GDM1 (cell line): ENCODE measurements around the gene FUT8.

Experiments used
- DNase-seq: peaks from one replicate; lab custom pipeline; 2025; lab: John Stamatoyannopoulos, UW

FUT8 gene

DNA sequence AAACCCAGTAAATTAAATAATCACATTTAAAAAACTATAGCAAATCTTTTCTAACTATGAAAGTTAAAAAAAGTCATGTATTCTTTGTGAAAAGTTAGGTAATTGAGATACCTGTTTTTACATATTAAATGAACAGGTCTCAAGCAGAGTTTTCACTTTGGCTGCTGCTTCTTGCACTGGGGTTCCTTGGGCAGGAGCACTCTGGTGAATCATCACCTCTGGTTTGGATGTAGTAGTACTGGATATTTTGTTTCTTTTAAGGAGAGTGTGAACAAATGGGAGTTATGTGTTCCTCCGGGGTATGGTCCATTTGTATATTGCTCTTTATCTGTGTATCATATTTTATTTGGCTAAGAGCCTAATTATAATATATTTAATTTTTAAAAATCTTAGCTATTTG is 82.7 kb downstream of the FUT8 start:
- no peak for DNase-seq

DNA sequence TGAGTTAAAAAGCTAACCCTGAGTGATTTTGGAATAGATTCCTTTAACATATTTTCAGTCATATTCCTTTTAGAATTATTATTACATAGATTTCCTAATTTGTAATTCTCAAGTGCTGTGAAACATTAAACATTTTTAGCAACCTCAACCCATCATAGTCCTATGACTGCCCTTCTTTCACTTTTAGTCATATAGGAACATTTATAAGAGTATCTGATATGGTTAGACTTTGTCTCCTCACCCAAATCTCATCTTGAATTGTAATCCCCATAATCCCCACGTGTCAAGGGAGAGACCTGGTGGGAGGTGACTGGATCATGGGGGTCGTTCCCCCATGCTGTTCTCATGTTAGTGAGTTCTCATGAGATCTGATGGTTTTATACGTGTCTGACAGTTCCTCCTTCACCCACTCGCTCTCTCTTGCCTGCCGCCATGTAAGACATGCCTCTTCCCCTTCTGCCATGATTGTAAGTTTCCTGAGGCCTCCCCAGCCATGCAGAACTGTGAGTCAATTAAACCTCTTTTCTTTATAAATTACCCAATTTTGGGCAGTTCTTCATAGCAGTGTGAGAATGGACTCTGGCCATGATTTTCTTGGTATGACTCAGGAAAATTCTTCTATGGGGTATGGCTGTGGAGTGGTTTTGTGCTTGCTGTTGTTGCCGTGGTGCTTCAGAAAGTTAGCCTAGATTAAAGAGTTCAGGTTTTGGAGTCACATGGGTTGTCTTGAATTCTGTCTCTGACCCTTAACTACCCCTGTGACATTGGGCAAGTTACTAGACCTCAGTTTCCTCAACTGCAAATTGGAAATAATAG is 83.9 kb downstream of the FUT8 start:
- DNase-seq = no peak

DNA sequence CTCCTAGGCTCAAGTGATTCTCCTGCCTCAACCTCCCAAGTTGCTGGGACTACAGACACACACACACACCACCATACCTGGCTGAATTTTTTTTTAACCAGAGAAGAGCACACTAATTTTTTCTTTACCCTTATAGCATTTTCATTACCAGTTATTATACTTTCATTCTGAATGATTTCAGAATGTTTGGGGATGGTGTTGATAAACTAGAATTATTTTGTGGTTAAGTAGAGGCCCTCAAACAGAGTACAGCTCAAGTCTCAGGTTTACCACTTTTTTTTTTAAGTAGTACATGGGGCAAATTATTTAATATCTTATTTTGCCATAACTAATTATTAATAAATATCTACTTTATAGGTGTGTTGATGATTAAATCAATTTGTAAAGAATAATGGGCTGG is 86.6 kb downstream of the FUT8 start:
- no peak for DNase-seq

DNA sequence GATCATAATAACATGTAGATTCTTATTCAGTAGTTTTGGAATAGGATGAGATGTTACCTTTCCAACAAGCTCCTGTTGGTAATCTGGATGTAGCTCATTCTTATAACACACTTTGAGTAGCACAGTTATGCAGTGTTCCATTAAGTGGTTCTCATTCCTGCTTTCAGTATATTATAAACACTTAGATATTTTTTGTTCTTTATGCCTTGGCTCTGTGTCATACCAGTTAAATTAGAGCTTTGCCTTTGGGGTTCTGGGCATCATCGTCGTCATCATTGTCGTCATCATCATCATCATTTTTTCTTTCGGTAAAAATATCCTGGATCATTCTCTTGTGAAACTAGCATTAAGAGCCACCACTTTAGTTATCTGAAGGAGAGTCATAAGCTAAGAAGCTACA is 87.5 kb downstream of the FUT8 start:
- DNase-seq = no peak

DNA sequence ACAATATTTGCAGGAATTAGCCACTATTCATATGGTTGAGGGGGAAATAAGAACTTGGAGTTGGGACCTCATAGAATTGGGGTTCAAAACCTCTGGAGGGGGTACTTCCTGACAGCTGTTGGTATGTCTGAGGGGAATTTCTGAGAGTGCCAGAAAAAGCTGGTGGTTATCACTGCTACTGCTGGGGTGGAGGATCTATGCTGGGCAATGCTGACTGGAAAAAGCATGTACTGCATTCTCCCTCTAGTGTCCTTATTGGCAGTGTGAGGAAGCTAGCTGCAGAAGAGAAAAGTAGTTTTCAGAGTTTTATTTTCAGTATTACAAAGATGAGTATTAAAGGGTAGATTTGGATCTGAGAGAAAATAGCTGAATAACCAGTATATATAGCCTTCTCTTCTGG is 88.8 kb downstream of the FUT8 start:
- no peak for DNase-seq

DNA sequence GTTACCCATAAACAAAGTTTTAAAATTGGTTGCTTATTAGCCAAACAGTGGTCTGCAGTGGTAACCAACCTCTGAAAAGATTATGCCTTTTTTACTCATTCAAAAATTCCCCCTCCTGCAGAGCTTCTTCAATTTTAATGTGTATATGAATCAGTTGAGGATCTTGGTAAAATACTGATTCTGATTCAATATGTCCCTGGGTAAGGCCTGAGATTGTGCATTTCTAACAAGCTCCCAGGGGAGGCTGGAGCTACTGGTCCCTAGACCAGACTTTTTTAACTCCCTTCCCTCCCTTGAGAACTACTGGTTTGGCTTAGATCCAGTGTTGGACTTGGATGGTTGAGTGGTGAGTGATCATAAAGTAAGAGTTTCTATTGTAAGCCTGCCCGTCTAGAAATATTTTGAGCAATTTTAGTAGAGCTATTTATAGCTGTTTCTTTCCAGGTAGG is 90.2 kb downstream of the FUT8 start:
- DNase-seq = no peak

DNA sequence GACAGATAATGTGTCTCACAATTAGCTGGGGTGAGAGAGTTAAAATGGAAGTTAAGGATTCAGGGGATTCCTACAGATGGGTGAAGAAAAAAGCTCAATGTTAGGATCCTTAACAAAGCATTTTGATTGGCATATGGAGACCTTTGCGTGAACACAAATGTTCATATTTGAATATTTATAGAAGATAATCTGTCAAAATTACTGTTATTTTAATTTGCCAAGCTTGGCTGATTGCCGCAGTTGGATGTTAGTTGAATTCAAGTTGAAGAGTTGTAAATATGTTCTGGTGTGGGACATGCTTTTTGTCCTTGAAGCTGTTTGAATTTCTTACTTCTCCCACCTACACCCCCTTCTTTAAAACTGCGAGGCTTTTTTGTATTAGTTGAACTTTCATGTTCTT is 91.2 kb downstream of the FUT8 start:
- no peak for DNase-seq

DNA sequence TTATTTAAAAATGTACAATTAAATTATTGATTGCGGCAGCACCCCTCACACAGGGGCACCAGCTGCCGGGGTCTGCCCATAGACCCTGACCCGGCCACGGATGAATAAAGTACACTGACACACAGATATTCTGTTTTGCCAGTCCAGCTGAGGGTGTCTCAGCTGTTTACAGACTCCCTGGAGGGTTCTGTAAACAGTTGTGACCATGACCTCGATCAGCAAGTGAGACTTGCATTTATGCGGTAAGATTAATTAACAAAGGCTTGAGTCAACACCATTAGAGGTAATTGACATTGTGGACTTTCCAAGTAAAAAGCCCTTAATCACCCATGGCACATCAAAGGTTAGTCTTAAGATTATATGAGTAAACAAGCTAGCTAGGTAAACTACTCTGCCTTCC is 94.3 kb downstream of the FUT8 start:
- DNase-seq = no peak

DNA sequence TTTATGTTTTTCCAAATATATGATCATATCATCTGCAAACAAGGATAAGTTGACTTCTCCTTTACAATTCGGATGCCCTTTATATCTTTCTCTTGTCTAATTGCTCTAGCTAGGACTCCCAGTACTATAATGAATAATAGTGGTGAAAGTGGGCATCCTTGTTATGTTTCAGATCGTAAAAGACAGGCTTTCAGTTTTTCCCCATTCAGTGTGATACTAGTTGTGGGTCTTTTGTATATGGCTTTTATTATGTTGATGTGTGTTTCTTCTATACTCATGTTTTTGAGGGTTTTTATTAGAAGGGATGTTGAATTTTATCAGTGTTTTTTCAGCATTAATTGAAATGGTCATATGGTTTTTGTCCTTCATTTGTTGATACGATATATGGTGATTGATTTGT is 97.3 kb downstream of the FUT8 start:
- no peak for DNase-seq

DNA sequence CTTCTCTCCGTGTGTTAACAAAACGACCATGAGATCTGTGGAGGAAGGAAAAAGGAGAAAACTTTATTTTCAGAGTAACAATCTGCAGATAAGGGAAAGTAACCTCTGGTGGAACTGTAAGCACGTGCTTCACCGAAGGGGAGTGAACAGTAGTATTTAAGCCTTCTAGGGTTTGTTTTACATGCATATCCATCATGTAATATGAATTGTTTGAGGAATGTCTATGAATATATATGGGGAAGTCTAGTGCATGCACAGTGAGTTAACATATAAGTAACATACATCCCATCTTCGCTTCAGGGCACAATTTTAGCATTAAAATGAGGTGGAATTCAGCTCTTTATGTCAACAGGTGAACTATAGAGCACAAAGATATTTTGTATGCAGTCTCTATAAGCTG is 101.1 kb downstream of the FUT8 start:
- DNase-seq = no peak

DNA sequence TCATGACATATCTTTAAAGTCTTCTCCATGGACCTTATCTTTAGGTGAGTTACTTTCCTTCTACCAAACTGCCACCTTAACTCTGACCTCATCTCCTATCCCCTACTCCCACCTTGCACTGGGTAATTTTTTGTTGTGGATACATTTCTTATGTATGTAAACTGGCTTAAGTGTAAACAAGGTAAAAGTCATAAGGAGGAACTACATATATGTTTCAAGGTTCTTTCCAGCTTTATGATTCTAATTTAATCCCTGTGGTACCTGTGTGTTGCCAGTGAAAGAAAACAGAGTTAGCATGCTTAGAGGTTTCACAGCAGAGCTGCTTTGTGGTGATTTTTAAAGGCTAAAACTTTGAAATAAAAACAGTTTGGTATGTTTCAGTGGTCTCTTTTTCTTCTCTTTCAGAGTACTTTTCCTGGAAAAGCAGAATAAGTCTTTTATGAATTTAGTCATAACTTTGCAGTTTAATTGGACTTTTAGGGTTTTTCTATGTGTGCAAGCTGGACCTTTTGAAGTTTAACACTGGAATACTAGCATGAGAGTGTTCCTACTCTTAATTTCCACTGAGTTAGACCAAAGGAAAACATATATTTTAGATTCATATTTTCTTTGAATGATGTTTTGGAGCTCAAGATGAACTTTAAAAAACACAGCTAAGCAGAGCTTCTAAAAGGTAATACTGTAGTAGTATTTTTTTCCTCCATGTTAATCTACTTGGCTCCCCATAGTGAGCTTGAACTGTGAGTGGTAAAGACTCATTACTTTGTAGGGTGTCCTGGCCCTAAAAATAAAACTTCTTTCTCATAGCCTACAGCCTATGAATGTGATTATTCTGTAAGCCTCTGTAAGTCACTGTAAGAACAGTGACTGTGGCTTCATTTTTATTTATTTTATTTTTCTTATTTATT is 105.4 kb downstream of the FUT8 start:
- no peak for DNase-seq

DNA sequence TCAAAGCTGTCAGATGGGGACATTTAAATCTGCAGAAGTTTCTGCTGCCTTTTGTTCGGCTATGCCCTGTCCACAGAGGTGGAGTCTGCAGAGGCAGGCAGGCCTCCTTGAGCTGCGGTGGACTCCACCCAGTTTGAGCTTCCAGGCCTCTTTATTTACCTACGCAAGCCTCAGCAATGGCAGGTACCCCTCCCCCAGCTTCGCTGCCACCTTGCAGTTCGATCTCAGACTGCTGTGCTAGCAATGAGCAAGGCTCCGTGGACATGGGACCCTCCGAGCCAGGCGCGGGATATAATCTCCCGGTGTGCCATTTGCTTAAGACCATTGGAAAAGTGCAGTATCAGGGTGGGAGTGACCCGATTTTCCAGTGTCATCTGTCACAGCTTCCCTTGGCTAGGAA is 115.5 kb downstream of the FUT8 start:
- DNase-seq = no peak

DNA sequence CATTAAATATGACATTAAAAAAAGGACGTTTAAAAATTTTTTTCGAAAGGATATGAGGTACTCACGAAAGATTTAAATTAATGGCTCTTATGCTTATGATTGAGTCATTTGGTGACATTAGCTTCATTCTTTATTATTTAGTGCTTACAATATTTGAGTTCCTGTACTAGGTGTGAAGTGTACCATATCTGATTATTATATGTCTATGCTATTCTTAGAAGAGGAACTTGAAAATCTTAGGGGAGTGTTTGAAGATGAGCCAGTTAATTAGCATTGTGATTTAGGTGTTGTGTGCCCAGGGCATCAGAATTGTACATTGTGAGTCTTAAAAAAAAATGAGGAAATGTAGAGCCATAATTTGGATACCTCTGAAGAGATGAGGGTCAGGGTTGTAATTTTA is 118.6 kb downstream of the FUT8 start:
- DNase-seq = no peak

DNA sequence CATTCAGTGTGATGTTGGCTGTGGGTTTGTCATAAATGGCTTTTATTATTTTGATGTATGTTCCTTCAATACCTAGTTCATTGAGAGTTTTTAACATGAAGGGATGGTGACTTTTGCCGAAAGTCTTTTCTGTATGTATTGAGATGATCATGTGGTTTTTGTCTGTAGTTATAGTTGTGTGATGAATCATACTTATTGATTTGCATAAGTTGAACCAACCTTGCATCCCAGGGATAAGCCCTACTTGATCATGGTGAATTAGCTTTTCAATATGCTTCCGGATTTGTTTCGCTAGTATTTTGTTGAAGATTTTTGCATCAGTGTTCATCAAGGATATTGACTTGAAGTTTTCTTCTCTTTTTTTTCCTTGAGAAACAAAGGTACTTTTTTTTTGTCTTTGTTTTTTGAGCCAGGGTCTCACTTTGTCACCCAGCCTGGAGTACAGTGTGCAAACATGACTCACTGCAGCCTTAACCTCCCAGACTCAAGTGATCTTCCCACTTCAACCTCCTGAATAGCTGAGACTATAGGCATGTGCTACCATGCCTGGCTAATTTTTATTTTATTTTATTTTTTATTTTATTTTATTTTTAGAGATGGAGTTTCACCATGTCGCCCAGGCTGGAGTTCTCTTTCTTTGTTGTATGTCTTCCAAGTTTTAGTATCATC is 121.3 kb downstream of the FUT8 start:
- no peak for DNase-seq

DNA sequence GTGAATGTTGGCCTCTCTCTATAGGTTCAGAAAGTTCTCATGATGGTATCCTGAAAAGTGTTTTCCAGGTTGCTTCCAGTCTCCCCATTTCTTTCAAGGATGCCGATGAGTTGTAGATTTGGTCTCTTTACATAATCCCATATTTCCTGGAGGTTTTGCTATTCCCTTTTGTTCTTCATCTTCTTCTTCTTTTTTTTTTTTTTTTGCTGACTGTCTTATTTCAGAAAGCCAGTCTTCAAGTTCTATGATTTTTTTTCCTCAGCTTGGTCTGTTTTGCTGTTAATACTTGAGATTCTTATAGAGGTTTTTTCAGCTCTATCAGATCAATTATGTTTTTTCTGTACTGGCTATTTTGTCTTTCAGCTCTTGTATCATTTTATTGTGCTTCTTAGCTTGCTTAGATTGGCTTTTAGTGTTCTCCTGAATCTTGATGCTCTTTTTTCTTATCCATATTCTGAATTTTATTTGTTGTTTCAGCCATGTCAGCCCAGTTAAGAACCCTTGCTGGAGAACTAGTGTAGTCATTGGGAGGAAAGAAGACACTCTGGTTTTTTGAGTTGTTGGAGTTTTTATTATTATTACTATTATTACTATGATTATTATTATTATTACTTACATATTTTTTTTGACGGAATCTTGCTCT is 124.4 kb downstream of the FUT8 start:
- DNase-seq = no peak

DNA sequence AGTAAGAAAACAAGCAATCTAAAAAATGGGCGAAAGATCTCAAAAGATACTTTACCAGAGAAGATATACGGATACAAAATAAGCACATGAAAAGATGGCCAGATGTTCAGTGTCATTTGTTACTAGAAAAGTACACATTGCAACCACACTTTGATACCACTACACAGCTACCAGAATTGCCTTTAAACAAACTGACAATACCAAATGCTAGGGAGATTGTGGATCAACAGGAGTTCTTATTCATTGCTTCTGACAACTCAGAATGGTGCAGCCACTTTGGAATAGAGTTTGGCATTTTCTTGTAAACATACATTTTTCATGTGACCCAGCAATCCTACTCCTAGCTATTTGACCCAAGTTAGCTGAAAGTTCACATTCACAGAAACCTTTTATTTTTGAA is 136.3 kb downstream of the FUT8 start:
- DNase-seq = no peak

DNA sequence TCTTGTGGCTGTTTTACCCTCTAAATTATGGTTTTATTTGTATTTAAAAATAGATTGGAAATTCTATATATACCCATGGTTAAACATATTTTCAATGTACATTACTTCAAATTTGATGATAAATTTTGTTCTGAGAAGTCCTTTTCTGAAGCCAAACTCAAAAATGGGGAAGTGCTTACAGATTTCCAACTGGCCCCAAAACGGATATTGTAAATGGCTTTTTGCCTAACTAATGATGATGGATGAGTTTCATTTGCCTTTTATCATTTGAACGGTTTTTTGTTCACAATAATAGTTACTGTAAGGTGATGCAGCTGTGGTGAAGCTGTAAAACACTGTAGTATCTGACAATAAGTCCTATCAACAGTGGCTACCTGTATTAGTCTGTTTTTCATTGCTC is 136.9 kb downstream of the FUT8 start:
- no peak for DNase-seq

DNA sequence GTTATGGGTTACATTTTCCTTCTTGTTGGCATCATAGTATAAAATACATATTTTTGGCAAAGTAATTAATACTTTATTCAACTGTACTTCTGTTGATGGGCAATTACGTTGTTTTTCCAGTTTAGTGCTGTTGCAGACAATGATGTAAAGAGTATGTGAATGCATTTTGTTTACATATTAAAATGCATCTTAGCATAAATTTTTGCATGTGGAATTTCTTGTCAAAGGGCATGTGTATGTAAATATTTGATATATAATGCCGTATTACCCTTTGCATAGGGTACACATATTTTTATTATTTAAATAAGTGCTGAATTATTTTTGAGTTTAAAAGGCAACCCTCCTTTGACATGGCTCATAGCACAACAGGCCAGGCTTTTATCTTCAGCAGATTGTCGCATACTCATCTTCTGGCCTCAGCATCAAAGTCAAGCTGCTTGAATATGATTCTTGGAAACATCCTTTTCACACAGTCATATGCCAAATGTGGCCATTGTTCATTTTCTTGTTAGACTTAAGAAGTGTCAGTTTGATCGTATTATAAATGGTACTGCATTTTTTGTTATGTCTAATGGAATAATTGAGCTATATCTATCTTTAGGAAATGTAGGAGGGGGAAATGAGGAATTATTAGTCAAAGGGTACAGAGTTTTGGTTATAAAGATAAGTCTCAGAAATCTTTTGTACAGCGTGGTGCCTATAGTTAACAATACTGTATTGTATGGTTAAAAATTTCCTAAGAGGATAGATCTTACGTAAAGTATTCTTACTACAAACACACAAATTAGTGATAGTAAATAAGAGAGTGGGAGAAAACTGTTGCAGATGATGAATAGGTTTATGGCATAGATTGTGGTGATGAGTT is 138.5 kb downstream of the FUT8 start:
- no peak for DNase-seq

DNA sequence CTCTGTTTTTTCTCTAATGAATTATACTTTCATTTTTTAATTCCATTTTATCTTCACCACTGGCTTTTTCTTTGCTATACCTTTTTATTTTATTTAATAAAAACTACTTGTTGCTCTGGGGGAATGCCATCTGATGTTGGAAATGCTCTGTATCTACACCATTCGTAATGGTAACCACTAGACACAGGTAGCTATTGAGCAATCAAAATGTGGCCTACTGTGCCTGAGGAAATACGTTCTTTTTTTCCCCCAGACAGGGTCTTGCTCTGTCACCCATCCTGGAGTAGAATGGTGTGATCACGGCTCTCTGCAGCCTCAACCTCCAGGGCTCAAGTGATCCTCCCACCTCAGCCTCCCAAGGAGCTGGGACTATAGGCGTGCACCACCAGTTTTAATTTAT is 140.2 kb downstream of the FUT8 start:
- DNase-seq = no peak

DNA sequence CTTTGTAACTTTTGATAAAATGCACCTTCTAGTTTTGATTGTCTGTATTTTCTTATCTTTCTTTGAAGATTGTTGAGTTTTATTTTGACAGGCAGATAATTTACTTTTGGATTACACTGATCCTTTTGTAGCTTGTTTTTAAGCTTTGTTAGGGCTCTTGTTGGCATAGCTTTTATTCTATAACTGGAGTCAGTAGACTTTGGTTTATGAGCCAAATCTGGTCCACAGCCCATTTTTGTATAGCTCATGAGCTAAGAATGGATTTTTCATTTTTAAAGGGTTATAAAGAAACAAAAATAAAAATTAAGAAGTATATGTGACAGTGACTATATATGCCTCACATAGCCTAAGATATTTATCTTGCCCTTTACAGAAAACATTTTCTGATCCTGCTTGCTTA is 142.3 kb downstream of the FUT8 start:
- no peak for DNase-seq

DNA sequence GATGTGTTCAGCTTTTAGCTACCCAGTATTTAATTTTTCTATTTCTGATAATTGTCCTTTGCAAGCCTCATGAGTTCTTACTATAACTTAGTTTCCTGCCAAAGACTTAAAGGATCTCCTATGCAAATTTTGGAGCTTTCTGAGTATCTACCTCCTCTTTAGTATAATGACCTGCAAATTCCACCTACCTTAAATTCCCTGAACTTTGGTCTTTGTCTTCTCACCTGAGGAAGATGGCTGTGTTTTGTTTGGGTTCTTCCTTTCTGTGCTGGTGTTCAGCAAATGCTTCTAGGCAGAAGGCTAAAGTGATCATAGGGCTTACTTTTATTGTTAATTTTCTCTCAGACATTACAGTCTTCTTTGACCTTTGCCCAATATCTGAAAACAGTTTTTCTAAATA is 142.8 kb downstream of the FUT8 start:
- DNase-seq = no peak
